GM23338 (cell line): ENCODE results near the gene EYA3. TPM values are rescaled to one million over a fixed set of nuclear protein-coding genes. Genes with fewer than 3 reads are reported as not detected.

Experiments used
- ATAC-seq: fragments of 200-7000 bp; cut with Tn5 transposase; 3 replicates; pipeline ENCODE4 v1.9.1; 2020
- DNase-seq: peaks from one replicate; pipeline ENCODE4 v3.0.0-alpha.2; 2015; ENCODE audit warnings: low spot score
- H2AFZ ChIP-seq: fragments of 200-600 bp; sonication (generic); 2 replicates; pipeline ENCODE4 v1.8.0; 2016; ENCODE audit warnings: antibody characterized with exemption, mild to moderate bottlenecking, moderate library complexity
- H3F3A ChIP-seq: fragments of 200-600 bp; sonication (generic); replicated peaks from 2 replicates; pipeline ENCODE4 v1.8.0; 2017; ENCODE audit warnings: antibody characterized with exemption, mixed run types, low read depth
- H3K27ac ChIP-seq: fragments of 200-600 bp; sonication (generic); 2 replicates; pipeline ENCODE4 v1.6.1; 2016; ENCODE audit warnings: low read depth
- H3K27me3 ChIP-seq: fragments of 200-600 bp; sonication (generic); 2 replicates; pipeline ENCODE4 v1.8.0; 2016; ENCODE audit warnings: mild to moderate bottlenecking, mixed run types, moderate library complexity; ENCODE audit not compliant: insufficient read depth
- H3K36me3 ChIP-seq: fragments of 200-600 bp; sonication (generic); 2 replicates; pipeline ENCODE4 v1.8.0; 2016; ENCODE audit warnings: mild to moderate bottlenecking; ENCODE audit not compliant: insufficient read depth
- H3K4me1 ChIP-seq: fragments of 200-600 bp; sonication (generic); 2 replicates; pipeline ENCODE4 v1.8.0; 2016; ENCODE audit warnings: mild to moderate bottlenecking, moderate library complexity; ENCODE audit not compliant: insufficient read depth
- H3K4me2 ChIP-seq: fragments of 200-600 bp; sonication (generic); 2 replicates; pipeline ENCODE4 v1.7.1; 2017; ENCODE audit warnings: mixed run types
- H3K4me3 ChIP-seq: fragments of 200-600 bp; sonication (generic); 2 replicates; pipeline ENCODE4 v1.6.1; 2016; ENCODE audit warnings: mixed run types
- H3K79me2 ChIP-seq: fragments of 200-600 bp; sonication (generic); replicated peaks from 2 replicates; pipeline ENCODE4 v1.8.0; 2017; ENCODE audit warnings: mild to moderate bottlenecking; ENCODE audit not compliant: insufficient read depth
- H3K9me2 ChIP-seq: fragments of 200-600 bp; sonication (generic); 2 replicates; pipeline ENCODE4 v1.8.0; 2017; ENCODE audit not compliant: insufficient read depth
- H4K20me1 ChIP-seq: fragments of 200-600 bp; sonication (generic); replicated peaks from 2 replicates; pipeline ENCODE4 v1.8.0; 2017; ENCODE audit warnings: mild to moderate bottlenecking; ENCODE audit not compliant: insufficient read depth
- H3K27ac Mint-ChIP-seq: 2 replicates; pipeline ENCODE4 v1.8.0; 2020; ENCODE audit warnings: inconsistent platforms, mild to moderate bottlenecking, moderate library complexity, mixed read lengths
- H3K27me3 Mint-ChIP-seq: 3 replicates; pipeline ENCODE4 v1.8.0; 2022; ENCODE audit warnings: low read depth, mild to moderate bottlenecking, moderate library complexity, mixed read lengths, inconsistent platforms; ENCODE audit not compliant: insufficient read depth, poor library complexity
- H3K36me3 Mint-ChIP-seq: 3 replicates; pipeline ENCODE4 v1.8.0; 2021; ENCODE audit warnings: low read depth, mild to moderate bottlenecking, inconsistent platforms, moderate library complexity, mixed read lengths
- H3K4me1 Mint-ChIP-seq: 3 replicates; pipeline ENCODE4 v1.8.0; 2020; ENCODE audit warnings: mild to moderate bottlenecking, inconsistent platforms, mixed read lengths
- H3K4me3 Mint-ChIP-seq: 3 replicates; pipeline ENCODE4 v1.8.0; 2021; ENCODE audit warnings: moderate library complexity, mild to moderate bottlenecking, inconsistent platforms, mixed read lengths
- H3K9me3 Mint-ChIP-seq: 3 replicates; pipeline ENCODE4 v1.8.0; 2020; ENCODE audit warnings: moderate library complexity, mild to moderate bottlenecking, inconsistent platforms, mixed read lengths
- CREB1 ChIP-seq: fragments of 250-450 bp; sonication (Bioruptor Pico); IDR thresholded peaks from 2 replicates; pipeline ENCODE4 v1.5.0; 2020; ENCODE audit warnings: low read depth, mild to moderate bottlenecking, moderate library complexity
- CTCF ChIP-seq, 2 experiments: fragments of 200-600 bp in 1 of 2; sonication (generic) in 1 of 2; conservative IDR thresholded peaks; 2 replicates each; pipeline versions ENCODE4 v1.5.1 to v1.6.1; 2016 to 2017; ENCODE audit warnings: antibody characterized with exemption in 2 of 2, low read depth in 2 of 2, mild to moderate bottlenecking in 2 of 2, moderate library complexity in 1 of 2
- ETS1 ChIP-seq: IDR thresholded peaks from 2 replicates; pipeline ENCODE4 v1.6.1; 2016; ENCODE audit warnings: antibody characterized with exemption
- EZH2 ChIP-seq: fragments of 200-600 bp; sonication (generic); IDR thresholded peaks from one replicate; pipeline ENCODE4 v1.8.0; 2017; ENCODE audit warnings: antibody characterized with exemption, mild to moderate bottlenecking, low read depth; ENCODE audit not compliant: unreplicated experiment
- EZH2phosphoT487 ChIP-seq: fragments of 200-600 bp; sonication (generic); IDR thresholded peaks from one replicate; pipeline ENCODE4 v1.8.1; 2018; ENCODE audit warnings: antibody characterized with exemption; ENCODE audit not compliant: unreplicated experiment
- JUNB ChIP-seq: IDR thresholded peaks from one replicate; pipeline ENCODE4 v1.6.1; 2016; ENCODE audit warnings: antibody characterized with exemption; ENCODE audit not compliant: unreplicated experiment
- NANOG ChIP-seq: IDR thresholded peaks from 2 replicates; pipeline ENCODE4 v1.6.1; 2016; ENCODE audit warnings: antibody characterized with exemption, borderline replicate concordance
- POLR2AphosphoS5 ChIP-seq: IDR thresholded peaks from 2 replicates; pipeline ENCODE4 v1.6.1; 2016; ENCODE audit warnings: antibody characterized with exemption, low read depth
- REST ChIP-seq: IDR thresholded peaks from one replicate; pipeline ENCODE4 v1.6.1; 2018; ENCODE audit warnings: antibody characterized with exemption; ENCODE audit not compliant: unreplicated experiment
- STAT1 ChIP-seq: IDR thresholded peaks from one replicate; pipeline ENCODE4 v1.6.1; 2016; ENCODE audit warnings: antibody characterized with exemption; ENCODE audit not compliant: unreplicated experiment
- ZNF114 ChIP-seq: fragments of 250-450 bp; sonication (Bioruptor Pico); IDR thresholded peaks from 2 replicates; pipeline ENCODE4 v1.5.0; 2020; ENCODE audit warnings: mild to moderate bottlenecking, moderate library complexity
- ZNF331 ChIP-seq: fragments of 250-450 bp; sonication (Bioruptor Pico); IDR thresholded peaks from 2 replicates; pipeline ENCODE4 v1.5.0; 2020; ENCODE audit warnings: low read depth, mild to moderate bottlenecking, moderate library complexity
- ZNF462 ChIP-seq: fragments of 250-450 bp; sonication (Bioruptor Pico); IDR thresholded peaks from 2 replicates; pipeline ENCODE4 v1.5.0; 2020; ENCODE audit warnings: mild to moderate bottlenecking, moderate library complexity
- polyA plus RNA-seq: library from polyadenylated mRNA; unstranded; fragments of >200 nt; fragmentation: Nextera tagmentation; extraction: Ambion mirVana; gene quantifications from 2 replicates; pipeline ENCODE4 v1.2.1, GENCODE V29; 2016
- total RNA-seq: library from RNA; depleted of rRNA; stranded (reverse); fragments of >200 nt; shearing (Covaris generic); gene quantifications from 2 replicates; pipeline ENCODE4 v1.2.3, GENCODE V29; 2014

EYA3 gene
- total and polyA plus RNA-seq, 2 experiments from 2014 or later, result 12.5 to 33.6 TPM

DNA sequence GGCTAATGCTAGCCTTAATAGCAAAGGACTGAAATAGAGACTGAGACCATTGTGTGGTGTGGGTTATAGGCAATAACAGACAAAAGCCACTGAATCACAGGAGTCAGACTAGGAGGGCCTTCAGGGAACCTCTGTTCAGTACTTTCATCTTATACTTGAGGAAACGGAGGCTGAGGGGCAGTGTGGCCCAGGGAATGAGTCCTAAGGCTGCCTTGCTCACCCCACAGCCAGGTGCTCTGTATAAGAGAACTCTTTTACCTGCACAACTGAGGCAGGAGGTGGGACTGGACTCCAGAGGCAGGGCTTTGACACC is 150.9 kb downstream of the EYA3 start:
- H3K79me2 ChIP-seq, result peaks cover 51% of the 10 kb centered on the region
- no peaks in the 10 kb centered on the region for H3K9me2 ChIP-seq
- peak overlapping the region; percentile 93 for H3K27ac ChIP-seq
- H2AFZ ChIP-seq, result no peak overlapping the region
- H3K4me2 ChIP-seq, result peak overlapping the region; percentile 91
- peaks cover 21% of the 10 kb centered on the region for H3F3A ChIP-seq
- no peaks in the 10 kb centered on the region for H3K27me3 ChIP-seq
- H3K36me3 ChIP-seq, result 0 out of 2 replicates have a peak, but pooled peaks cover 6% of the 10 kb centered on the region
- peak overlapping the region; percentile 69 for H3K4me3 ChIP-seq
- TF ChIP-seq EZH2phosphoT487 (no peak), ZNF114 (no peak), ETS1 (no peak), CREB1 (CRISPR knock-in tag) (no peak), NANOG (no peak), STAT1 (no peak), ZNF331 (no peak), REST (no peak), JUNB (no peak), EZH2 (no peak), POLR2AphosphoS5 (no peak), CTCF (conservative IDR thresholded peaks at IDR 0.05; ENCODE audit: low read depth in 2 of 2) (no peak), ZNF462 (CRISPR knock-in tag) (no peak)
- peaks cover 10% of the 10 kb centered on the region for H3K27me3 Mint-ChIP-seq
- no peaks in the 10 kb centered on the region for H3K9me3 Mint-ChIP-seq
- peaks cover 35% of the 10 kb centered on the region for H3K4me1 ChIP-seq
- ATAC-seq (peak; percentile 44; the same call in 2 of the 3 replicates), DNase-seq (no peak)
- peak overlapping the region; percentile 75 for H3K27ac Mint-ChIP-seq
- H4K20me1 ChIP-seq, result peaks cover 6% of the 10 kb centered on the region; the same call in 1 of the 2 replicates
- peak overlapping the region; percentile 55 for H3K4me3 Mint-ChIP-seq
- H3K36me3 Mint-ChIP-seq, result peaks cover 11% of the 10 kb centered on the region
- peaks cover 48% of the 10 kb centered on the region for H3K4me1 Mint-ChIP-seq
